ENCODE results near the gene HOPX. TPM values are rescaled to one million over a fixed set of nuclear protein-coding genes. Genes with fewer than 3 reads are reported as not detected.
"Not testable (repeated sequence)": the region's sequence is repeated elsewhere in the genome, so short reads cannot be mapped to it uniquely, and the experiment has no call there.

The HOPX gene
- total and polyA plus RNA-seq, 9 donors, result 13.2 to 22.8 (median 18.1) TPM

DNA sequence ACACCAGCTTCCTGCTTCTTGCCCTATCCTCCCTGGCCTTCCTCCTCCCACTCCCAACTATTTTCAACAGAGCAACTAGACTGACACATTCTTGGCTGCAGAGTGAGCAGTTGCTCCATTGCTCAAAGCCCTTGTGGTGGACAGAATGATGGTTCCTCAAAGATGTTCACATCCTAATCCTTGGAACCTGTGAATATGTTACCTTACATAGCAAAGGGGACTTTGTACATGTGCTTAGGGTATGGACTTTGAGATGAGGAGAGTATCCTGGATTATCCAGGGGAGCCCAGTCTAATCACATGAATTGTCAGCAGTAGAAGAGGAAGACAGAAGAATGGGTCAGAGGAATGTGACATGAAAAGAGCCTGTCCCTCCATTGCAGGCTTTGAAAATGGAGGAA lies 24.9 kb upstream of the HOPX start:
- H3K9me3 ChIP-seq (replicated peaks; ENCODE audit: control insufficient read depth, low read depth, low read length), result peaks cover 2% of the 10 kb centered on the region
- no peaks in the 10 kb centered on the region for H3K36me3 ChIP-seq (ENCODE audit: control insufficient read depth, insufficient read depth, low read length)
- H3K27ac ChIP-seq (ENCODE audit: low read length), result no peak overlapping the region
- H3K4me3 ChIP-seq (ENCODE audit: low read length), result no peak overlapping the region
- H3K27me3 ChIP-seq (ENCODE audit: control insufficient read depth, insufficient read depth, low read length), result no peaks in the 10 kb centered on the region
- no peak for DNase-seq
- peaks cover 8% of the 10 kb centered on the region for H3K4me1 ChIP-seq (ENCODE audit: control insufficient read depth, insufficient read depth, low read length)

DNA sequence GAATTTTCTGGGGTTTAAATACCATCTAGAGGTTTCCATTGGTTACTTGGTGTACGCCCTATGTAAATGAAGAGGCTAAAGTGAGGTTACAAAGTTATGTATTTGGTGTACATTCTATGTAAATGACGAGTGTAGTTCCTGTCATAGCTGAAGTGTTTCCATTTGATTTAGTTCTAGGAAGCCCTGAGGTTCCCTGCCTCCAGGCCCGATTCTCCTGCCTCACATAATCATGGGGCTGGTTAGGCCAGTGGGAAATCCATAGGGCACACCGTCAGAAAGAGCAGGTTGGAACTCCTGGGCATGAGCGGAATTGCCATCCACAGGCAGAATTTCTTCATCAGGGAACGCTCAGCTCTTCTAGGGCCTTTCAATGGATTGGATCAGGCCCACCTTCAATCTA lies 24.2 kb upstream of the HOPX start:
- H3K36me3 ChIP-seq (ENCODE audit: control insufficient read depth, insufficient read depth, low read length), result no peaks in the 10 kb centered on the region
- WGBS (ENCODE audit: insufficient coverage), result 95% methylated on average over 5 of the region's 6 CpGs
- no peaks in the 10 kb centered on the region for H3K27me3 ChIP-seq (ENCODE audit: control insufficient read depth, insufficient read depth, low read length)
- peaks cover 8% of the 10 kb centered on the region for H3K4me1 ChIP-seq (ENCODE audit: control insufficient read depth, insufficient read depth, low read length)
- DNase-seq, result no peak
- peaks cover 2% of the 10 kb centered on the region for H3K9me3 ChIP-seq (replicated peaks; ENCODE audit: control insufficient read depth, low read depth, low read length)
- no peak overlapping the region for H3K4me3 ChIP-seq (ENCODE audit: low read length)
- H3K27ac ChIP-seq (ENCODE audit: low read length), result no peak overlapping the region

DNA sequence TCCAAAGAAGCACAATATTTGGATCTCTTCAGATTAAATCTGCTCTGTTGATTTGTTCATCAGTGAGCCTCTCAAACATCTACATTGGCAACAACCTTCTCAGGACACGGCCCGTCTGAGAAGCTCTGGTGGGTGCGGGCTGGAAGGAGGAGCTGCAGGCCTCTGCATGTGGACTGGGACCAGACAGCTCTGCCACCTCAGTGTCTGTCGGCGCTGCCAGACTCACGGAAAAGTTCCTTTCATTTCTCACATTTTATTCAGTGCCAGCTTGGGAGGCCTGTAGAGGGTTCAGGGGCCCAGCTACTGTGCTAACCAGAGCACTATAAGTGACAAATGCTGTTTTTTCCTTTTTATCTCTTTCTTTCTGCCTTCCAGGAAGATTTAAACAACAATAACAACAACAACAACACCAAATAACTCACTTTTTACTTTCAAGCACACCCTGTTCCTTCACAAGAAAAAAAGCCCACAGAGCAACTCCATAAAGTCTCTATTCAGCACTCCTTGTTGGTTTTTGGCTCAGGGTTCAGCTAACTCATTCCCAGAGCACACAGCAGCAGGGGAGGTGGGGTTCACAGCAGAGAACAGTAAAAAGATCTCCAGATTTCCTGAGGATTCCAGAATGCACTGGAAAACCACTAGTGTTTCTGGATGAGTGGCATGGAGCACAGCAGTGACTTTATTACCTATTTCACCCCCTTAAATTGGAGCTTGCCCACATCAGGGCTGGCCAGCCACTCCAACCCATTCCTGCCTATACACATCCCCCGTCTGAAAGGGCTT lies 23.2 kb upstream of the HOPX start:
- peaks cover 2% of the 10 kb centered on the region for H3K9me3 ChIP-seq (replicated peaks; ENCODE audit: control insufficient read depth, low read depth, low read length)
- peak; percentile 52 for DNase-seq
- peaks cover 8% of the 10 kb centered on the region for H3K4me1 ChIP-seq (ENCODE audit: control insufficient read depth, insufficient read depth, low read length)
- no peak overlapping the region for H3K4me3 ChIP-seq (ENCODE audit: low read length)
- 50% methylated on average over 1 of the region's 7 CpGs for WGBS (ENCODE audit: insufficient coverage)
- H3K36me3 ChIP-seq (ENCODE audit: control insufficient read depth, insufficient read depth, low read length), result no peaks in the 10 kb centered on the region
- H3K27ac ChIP-seq (ENCODE audit: low read length), result peak overlapping the region; percentile 38
- no peaks in the 10 kb centered on the region for H3K27me3 ChIP-seq (ENCODE audit: control insufficient read depth, insufficient read depth, low read length)

DNA sequence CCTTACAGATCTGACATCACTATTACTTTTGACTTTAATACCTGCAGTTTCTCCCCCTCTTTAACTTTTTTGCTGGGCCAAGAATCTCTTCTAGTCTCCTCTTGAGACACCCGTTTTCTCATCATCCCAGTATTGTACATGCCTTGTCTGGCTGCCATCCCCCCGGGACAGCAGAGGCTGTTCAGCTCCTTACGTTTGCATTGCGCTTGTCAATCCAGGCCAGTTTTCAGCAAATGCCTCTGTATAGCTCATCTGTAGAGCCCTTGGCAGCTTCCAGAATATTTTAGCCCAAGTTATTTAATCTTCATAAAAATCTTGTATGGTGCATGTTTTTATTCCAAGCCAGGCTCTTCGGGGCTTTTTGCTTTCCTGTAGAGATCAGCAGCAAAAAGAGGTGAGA lies 22.3 kb upstream of the HOPX start:
- H3K4me3 ChIP-seq (ENCODE audit: low read length), result no peak overlapping the region
- H3K27me3 ChIP-seq (ENCODE audit: control insufficient read depth, insufficient read depth, low read length), result no peaks in the 10 kb centered on the region
- DNase-seq, result peak; percentile 68
- peaks cover 8% of the 10 kb centered on the region for H3K4me1 ChIP-seq (ENCODE audit: control insufficient read depth, insufficient read depth, low read length)
- WGBS (ENCODE audit: insufficient coverage), result 17% methylated on average over 4 of the region's 5 CpGs
- no peaks in the 10 kb centered on the region for H3K36me3 ChIP-seq (ENCODE audit: control insufficient read depth, insufficient read depth, low read length)
- H3K9me3 ChIP-seq (replicated peaks; ENCODE audit: control insufficient read depth, low read depth, low read length), result peaks cover 2% of the 10 kb centered on the region
- no peak overlapping the region for H3K27ac ChIP-seq (ENCODE audit: low read length)

DNA sequence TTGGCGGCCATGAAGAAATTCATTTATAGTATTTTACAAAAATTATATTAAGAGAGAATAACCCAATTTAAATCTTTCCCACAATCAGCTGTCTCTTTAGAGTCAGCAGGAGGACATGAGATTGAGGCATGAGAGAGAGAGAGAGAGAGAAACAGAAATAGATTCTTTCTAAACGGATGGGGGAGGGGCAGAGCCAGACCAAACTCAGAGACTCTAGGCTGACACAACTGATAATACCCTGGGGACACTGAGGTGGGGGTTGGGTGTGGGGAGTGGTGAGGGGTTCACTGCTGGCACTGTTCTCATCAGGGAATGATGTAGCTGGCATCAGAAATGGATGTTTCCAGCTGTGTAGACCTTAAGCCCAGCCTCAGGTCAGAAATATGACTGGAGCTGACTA lies 20.5 kb upstream of the HOPX start:
- Histone ChIP-seq H3K27ac (ENCODE audit: low read length) (no peak overlapping the region), H3K27me3 (ENCODE audit: control insufficient read depth, insufficient read depth, low read length) (no peaks in the 10 kb centered on the region), H3K4me1 (ENCODE audit: control insufficient read depth, insufficient read depth, low read length) (peaks cover 8% of the 10 kb centered on the region), H3K9me3 (replicated peaks; ENCODE audit: control insufficient read depth, low read depth, low read length) (peaks cover 2% of the 10 kb centered on the region), H3K4me3 (ENCODE audit: low read length) (no peak overlapping the region), H3K36me3 (ENCODE audit: control insufficient read depth, insufficient read depth, low read length) (no peaks in the 10 kb centered on the region)
- no peak for DNase-seq
- no CpG with 5 or more reads among the region's 2 CpGs for WGBS (ENCODE audit: insufficient coverage)

DNA sequence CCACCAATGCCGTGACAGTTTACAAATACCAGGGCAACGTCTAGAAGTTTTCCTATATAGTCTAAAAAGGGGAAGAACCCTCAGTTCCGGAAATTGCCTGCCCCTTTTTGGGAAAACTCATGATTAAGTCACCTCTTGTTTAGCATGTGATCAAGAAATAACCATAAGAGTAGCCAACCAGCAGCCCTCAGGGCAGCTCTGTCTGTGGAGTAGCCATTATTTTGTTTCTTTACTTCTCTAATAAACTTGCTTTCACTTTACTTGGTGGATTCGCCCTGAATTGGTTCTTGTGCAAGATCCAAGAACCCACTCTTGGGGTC lies 20.0 kb upstream of the HOPX start:
- Histone ChIP-seq H3K27ac (ENCODE audit: low read length) (no peak overlapping the region), H3K4me1 (ENCODE audit: control insufficient read depth, insufficient read depth, low read length) (peaks cover 8% of the 10 kb centered on the region), H3K4me3 (ENCODE audit: low read length) (no peak overlapping the region), H3K27me3 (ENCODE audit: control insufficient read depth, insufficient read depth, low read length) (no peaks in the 10 kb centered on the region), H3K36me3 (ENCODE audit: control insufficient read depth, insufficient read depth, low read length) (no peaks in the 10 kb centered on the region), H3K9me3 (replicated peaks; ENCODE audit: control insufficient read depth, low read depth, low read length) (peaks cover 2% of the 10 kb centered on the region)
- WGBS (ENCODE audit: insufficient coverage), result 60% methylated on average over 1 of the region's 4 CpGs
- DNase-seq, result no peak

DNA sequence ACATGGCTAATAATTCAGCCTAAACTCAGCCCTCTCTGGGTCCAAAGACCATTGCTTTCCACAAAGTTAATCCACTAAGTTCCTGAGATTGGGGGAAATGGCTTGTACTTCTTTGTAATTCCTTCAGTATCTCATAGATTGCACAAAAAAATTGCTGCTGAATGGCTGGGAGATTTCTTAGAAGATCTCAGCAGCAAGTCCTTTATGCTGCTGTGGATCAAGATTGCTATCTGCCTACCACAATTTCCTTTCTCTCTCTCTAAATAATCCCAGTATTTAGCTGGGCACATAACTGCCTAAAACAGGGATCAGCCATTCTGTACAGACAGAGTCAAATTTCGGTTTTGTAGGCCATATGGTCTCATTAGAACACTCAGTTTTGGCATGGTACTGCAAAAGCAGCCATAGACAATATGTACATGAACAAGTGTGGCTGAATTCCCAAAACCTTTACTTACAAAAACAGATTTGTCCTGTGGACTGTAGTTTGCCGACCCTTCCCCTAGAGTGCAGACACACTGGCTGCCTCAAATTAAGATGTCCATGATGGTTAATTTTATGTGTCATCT lies 18.5 kb upstream of the HOPX start:
- no peak overlapping the region for H3K4me3 ChIP-seq (ENCODE audit: low read length)
- no peak for DNase-seq
- no peak overlapping the region for H3K27ac ChIP-seq (ENCODE audit: low read length)
- no peaks in the 10 kb centered on the region for H3K27me3 ChIP-seq (ENCODE audit: control insufficient read depth, insufficient read depth, low read length)
- WGBS (ENCODE audit: insufficient coverage), result 11% methylated on average over 1 of the region's 2 CpGs
- H3K4me1 ChIP-seq (ENCODE audit: control insufficient read depth, insufficient read depth, low read length), result peaks cover 8% of the 10 kb centered on the region
- H3K9me3 ChIP-seq (replicated peaks; ENCODE audit: control insufficient read depth, low read depth, low read length), result no peaks in the 10 kb centered on the region
- no peaks in the 10 kb centered on the region for H3K36me3 ChIP-seq (ENCODE audit: control insufficient read depth, insufficient read depth, low read length)

DNA sequence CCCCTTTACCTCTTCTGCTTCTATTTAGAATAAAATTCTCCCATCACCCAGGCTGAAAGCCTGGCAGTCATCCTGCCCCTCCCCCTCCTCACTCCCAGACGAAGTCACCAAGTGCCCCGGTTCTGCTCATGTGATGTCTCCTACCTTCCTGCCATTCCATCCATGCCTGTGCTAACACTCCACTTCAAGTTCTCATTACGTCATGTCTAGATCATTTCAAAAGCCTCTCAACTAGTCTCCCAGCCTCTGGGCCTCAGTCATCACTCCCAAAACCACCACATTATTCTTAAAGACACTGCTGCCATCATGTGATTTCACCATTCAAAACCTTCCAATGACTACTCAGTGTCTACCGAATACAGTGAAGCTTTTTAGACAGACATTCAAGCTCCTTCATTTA lies 17.2 kb upstream of the HOPX start:
- H3K27ac ChIP-seq (ENCODE audit: low read length), result no peak overlapping the region

DNA sequence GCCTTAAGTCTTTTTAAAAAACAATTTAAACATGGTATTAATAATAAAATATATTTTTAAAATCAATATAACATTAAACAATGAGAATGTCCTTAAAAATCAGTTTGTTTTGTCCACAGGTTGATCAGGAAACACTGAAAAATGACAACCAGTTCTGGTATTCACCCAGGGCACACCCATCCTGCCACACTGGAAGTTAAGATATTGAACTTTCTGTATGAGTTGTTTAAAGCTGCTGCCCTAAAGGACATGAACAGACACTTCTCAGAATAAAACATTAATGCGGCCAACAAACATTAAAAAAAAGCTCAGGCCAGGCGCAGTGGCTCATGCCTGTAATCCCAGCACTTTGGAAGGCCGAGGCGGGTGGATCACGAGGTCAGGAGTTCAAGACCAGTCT lies 15.0 kb upstream of the HOPX start:
- Histone ChIP-seq H3K9me3 (replicated peaks; ENCODE audit: control insufficient read depth, low read depth, low read length) (no peaks in the 10 kb centered on the region), H3K36me3 (ENCODE audit: control insufficient read depth, insufficient read depth, low read length) (no peaks in the 10 kb centered on the region), H3K4me3 (ENCODE audit: low read length) (no peak overlapping the region), H3K27me3 (ENCODE audit: control insufficient read depth, insufficient read depth, low read length) (no peaks in the 10 kb centered on the region), H3K27ac (ENCODE audit: low read length) (no peak overlapping the region), H3K4me1 (ENCODE audit: control insufficient read depth, insufficient read depth, low read length) (no peaks in the 10 kb centered on the region)
- no peak for DNase-seq
- WGBS (ENCODE audit: insufficient coverage), result 67% methylated on average over 1 of the region's 5 CpGs

More for the DNA sequence above, 17.2 kb upstream of the HOPX start:
- Histone ChIP-seq H3K4me3 (ENCODE audit: low read length) (no peak overlapping the region), H3K27me3 (ENCODE audit: control insufficient read depth, insufficient read depth, low read length) (no peaks in the 10 kb centered on the region), H3K9me3 (replicated peaks; ENCODE audit: control insufficient read depth, low read depth, low read length) (no peaks in the 10 kb centered on the region), H3K4me1 (ENCODE audit: control insufficient read depth, insufficient read depth, low read length) (peaks cover under 1% of the 10 kb centered on the region), H3K36me3 (ENCODE audit: control insufficient read depth, insufficient read depth, low read length) (no peaks in the 10 kb centered on the region)
- DNase-seq, result no peak
- 61% methylated on average over 4 of the region's 4 CpGs for WGBS (ENCODE audit: insufficient coverage)

DNA sequence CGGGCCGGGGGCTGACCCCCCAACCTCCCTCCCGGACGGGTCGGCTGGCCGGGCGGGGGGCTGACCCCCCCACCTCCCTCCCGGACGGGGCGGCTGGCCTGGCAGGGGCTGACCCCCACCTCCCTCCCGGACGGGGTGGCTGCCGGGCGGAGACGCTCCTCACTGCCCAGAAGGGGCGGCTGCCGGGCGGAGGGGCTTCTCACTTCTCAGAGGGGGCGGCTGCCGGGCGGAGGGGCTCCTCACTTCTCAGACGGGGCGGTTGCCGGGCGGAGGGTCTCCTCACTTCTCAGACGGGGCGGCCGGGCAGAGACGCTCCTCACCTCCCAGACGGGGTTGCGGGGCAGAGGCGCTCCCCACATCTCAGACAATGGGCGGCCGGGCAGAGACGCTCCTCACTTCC lies 12.4 kb upstream of the HOPX start:
- not testable (repeated sequence) for H3K4me1 ChIP-seq (ENCODE audit: control insufficient read depth, insufficient read depth, low read length); H3K4me3 ChIP-seq (ENCODE audit: low read length); DNase-seq; H3K27ac ChIP-seq (ENCODE audit: low read length); H3K9me3 ChIP-seq (replicated peaks; ENCODE audit: control insufficient read depth, low read depth, low read length); H3K36me3 ChIP-seq (ENCODE audit: control insufficient read depth, insufficient read depth, low read length); H3K27me3 ChIP-seq (ENCODE audit: control insufficient read depth, insufficient read depth, low read length)
- whole genome bisulfite sequencing (ENCODE audit: insufficient coverage), result 100% methylated on average over 5 of the region's 35 CpGs

DNA sequence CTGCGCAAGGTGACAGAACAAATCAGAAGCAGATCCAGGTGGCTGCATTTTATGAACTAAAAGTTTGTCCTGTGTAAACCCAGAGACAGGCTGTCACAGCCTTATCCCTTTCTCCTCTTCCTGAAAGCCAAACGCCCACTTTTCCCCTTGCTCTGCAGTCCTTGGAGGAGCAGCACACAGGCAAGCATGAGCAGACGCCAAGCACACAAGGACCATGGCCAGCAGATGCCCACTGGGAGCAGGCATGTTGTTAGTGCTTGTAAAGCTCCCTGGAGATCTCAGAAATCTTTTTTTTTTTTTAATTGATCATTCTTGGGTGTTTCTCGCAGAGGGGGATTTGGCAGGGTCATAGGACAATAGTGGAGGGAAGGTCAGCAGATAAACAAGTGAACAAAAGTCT lies 11.5 kb upstream of the HOPX start:
- WGBS (ENCODE audit: insufficient coverage), result 67% methylated on average over 1 of the region's 4 CpGs
- H3K36me3 ChIP-seq (ENCODE audit: control insufficient read depth, insufficient read depth, low read length), result no peaks in the 10 kb centered on the region

More for the DNA sequence above, 11.5 kb upstream of the HOPX start:
- Histone ChIP-seq H3K4me3 (ENCODE audit: low read length) (no peak overlapping the region), H3K4me1 (ENCODE audit: control insufficient read depth, insufficient read depth, low read length) (no peaks in the 10 kb centered on the region), H3K27ac (ENCODE audit: low read length) (no peak overlapping the region), H3K27me3 (ENCODE audit: control insufficient read depth, insufficient read depth, low read length) (no peaks in the 10 kb centered on the region), H3K9me3 (replicated peaks; ENCODE audit: control insufficient read depth, low read depth, low read length) (no peaks in the 10 kb centered on the region)
- DNase-seq, result no peak
